HUDEP-2 (cell line): ENCODE data around the gene ALG1L2.
A peak's percentile ranks its signal among the peaks of the same experiment; 100 is the strongest.
"Not testable (repeated sequence)": the region's sequence is repeated elsewhere in the genome, so short reads cannot be mapped to it uniquely, and the experiment has no call there.

Experiments
- DNase-seq, 76 experiments: peaks; one replicate each; lab custom pipeline; 2025; ENCODE audit not compliant: unreplicated experiment in 76 of 76; lab: John Stamatoyannopoulos, UW

ALG1L2 gene

GRCh38 chr3:130081351-130081881 lies at the start of gene ALG1L2:
ALG1L2 (plus strand) TSS chr3:130081831; CDS start chr3:130082017, 186 bp downstream.
- no peak for DNase-seq

GRCh38 chr3:130037126-130037815 lies 44.4 kb upstream of the ALG1L2 start:
- DNase-seq, result not testable (repeated sequence)

- not testable (repeated sequence) for DNase-seq
These were observed 38.9 kb upstream of the ALG1L2 start for GRCh38 chr3:130042736-130043135.

- DNase-seq, result not testable (repeated sequence)
These were observed 38.0 kb upstream of the ALG1L2 start for GRCh38 chr3:130043658-130044057.

GRCh38 chr3:130044370-130044769 lies 37.3 kb upstream of the ALG1L2 start:
- DNase-seq, result no peak

- peak in 14 of 76 experiments; percentile 1 to 30 (median 12) for DNase-seq
These were observed 32.9 kb upstream of the ALG1L2 start for GRCh38 chr3:130048726-130049125.

GRCh38 chr3:130052366-130052765 lies 29.3 kb upstream of the ALG1L2 start:
- DNase-seq, result not testable (repeated sequence)

GRCh38 chr3:130052965-130053364 lies 28.7 kb upstream of the ALG1L2 start:
- DNase-seq, result not testable (repeated sequence)

GRCh38 chr3:130057536-130058266 lies 23.9 kb upstream of the ALG1L2 start:
- peak in 4 of 76 experiments; percentile 2 to 10 (median 3) for DNase-seq

- DNase-seq, result not testable (repeated sequence)
These were observed 23.4 kb upstream of the ALG1L2 start for GRCh38 chr3:130058267-130058657.

GRCh38 chr3:130058716-130059115 lies 22.9 kb upstream of the ALG1L2 start:
- not testable (repeated sequence) for DNase-seq

GRCh38 chr3:130059162-130059561 lies 22.5 kb upstream of the ALG1L2 start:
- not testable (repeated sequence) for DNase-seq

- no peak for DNase-seq
These were observed 8.0 kb upstream of the ALG1L2 start for GRCh38 chr3:130073582-130073981.

GRCh38 chr3:130077636-130078035 lies 4.0 kb upstream of the ALG1L2 start:
- DNase-seq, result no peak

- not testable (repeated sequence) for DNase-seq
These were observed 1.9 kb downstream of the ALG1L2 start for GRCh38 chr3:130083363-130084090.

- DNase-seq, result no peak
These were observed 2.9 kb downstream of the ALG1L2 start for GRCh38 chr3:130084436-130084980.

- no peak for DNase-seq
These were observed 4.2 kb downstream of the ALG1L2 start for GRCh38 chr3:130085881-130086280.

- DNase-seq, result not testable (repeated sequence)
These were observed 5.0 kb downstream of the ALG1L2 start for GRCh38 chr3:130086628-130087027.

GRCh38 chr3:130088061-130088460 lies 6.4 kb downstream of the ALG1L2 start:
- no peak for DNase-seq

GRCh38 chr3:130090681-130091080 lies 9.1 kb downstream of the ALG1L2 start:
- DNase-seq, result peak in 7 of 76 experiments; percentile 5 to 17 (median 11)

GRCh38 chr3:130091958-130092357 lies 10.3 kb downstream of the ALG1L2 start:
- no peak for DNase-seq
